Nephron progenitor cell (in vitro differentiated cells): ENCODE results near the gene DAZAP1.

ENCODE experiments used
- DNase-seq: peaks from one replicate; pipeline ENCODE4 v3.0.0; 2021
- H3K27ac Mint-ChIP-seq: 2 replicates; pipeline ENCODE4 v1.8.0; 2021; ENCODE audit warnings: mild to moderate bottlenecking, moderate library complexity, mixed read lengths
- H3K27me3 Mint-ChIP-seq: 2 replicates; pipeline ENCODE4 v1.8.0; 2021; ENCODE audit warnings: mild to moderate bottlenecking, low read depth, mixed read lengths; ENCODE audit not compliant: poor library complexity
- H3K36me3 Mint-ChIP-seq: 2 replicates; pipeline ENCODE4 v1.8.0; 2021; ENCODE audit warnings: low read depth, mixed read lengths
- H3K4me1 Mint-ChIP-seq: 2 replicates; pipeline ENCODE4 v1.8.0; 2021; ENCODE audit warnings: mixed read lengths
- H3K4me3 Mint-ChIP-seq: 2 replicates; pipeline ENCODE4 v1.8.0; 2021; ENCODE audit warnings: mild to moderate bottlenecking, moderate library complexity, mixed read lengths
- H3K9me3 Mint-ChIP-seq: 2 replicates; pipeline ENCODE4 v1.8.0; 2021; ENCODE audit warnings: mild to moderate bottlenecking, moderate library complexity, mixed read lengths
- CTCF ChIP-seq: fragments of 200-600 bp; sonication (generic); IDR thresholded peaks from 2 replicates; pipeline ENCODE4 v1.5.0; 2021; ENCODE audit warnings: antibody characterized with exemption

DAZAP1 gene

DNA sequence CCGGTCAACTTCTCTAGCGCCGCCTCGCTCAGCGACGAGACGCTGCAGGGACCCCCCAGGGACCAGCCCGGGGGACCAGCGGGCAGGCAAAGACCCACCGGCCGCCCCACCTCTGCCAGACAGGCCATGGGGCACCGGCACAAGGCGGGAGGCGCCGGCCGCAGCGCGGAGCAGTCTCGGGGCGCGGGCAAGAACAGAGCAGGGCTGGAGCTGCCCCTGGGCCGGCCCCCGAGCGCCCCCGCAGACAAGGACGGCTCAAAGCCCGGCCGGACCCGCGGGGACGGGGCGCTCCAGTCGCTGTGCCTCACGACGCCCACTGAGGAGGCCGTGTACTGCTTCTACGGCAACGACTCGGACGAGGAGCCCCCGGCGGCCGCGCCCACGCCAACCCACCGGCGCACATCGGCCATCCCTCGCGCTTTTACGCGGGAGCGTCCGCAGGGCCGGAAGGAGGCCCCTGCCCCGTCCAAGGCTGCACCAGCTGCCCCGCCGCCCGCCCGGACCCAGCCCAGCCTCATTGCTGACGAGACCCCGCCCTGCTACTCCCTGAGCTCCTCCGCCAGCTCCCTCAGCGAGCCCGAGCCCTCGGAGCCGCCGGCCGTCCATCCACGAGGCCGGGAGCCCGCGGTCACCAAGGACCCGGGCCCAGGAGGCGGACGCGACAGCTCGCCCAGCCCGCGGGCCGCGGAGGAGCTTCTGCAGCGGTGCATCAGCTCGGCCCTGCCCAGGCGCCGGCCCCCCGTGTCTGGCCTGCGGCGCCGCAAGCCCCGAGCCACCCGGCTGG, 60.3 kb downstream of the DAZAP1 start:
- DNase-seq, result peak; percentile 43
- no peaks in the 10 kb centered on the region for H3K36me3 Mint-ChIP-seq
- no peak overlapping the region for H3K4me3 Mint-ChIP-seq
- H3K27ac Mint-ChIP-seq, result no peak overlapping the region
- peaks cover 90% of the 10 kb centered on the region for H3K27me3 Mint-ChIP-seq
- no peaks in the 10 kb centered on the region for H3K9me3 Mint-ChIP-seq
- H3K4me1 Mint-ChIP-seq, result peaks cover 7% of the 10 kb centered on the region
- no peak for TF ChIP-seq CTCF

DNA sequence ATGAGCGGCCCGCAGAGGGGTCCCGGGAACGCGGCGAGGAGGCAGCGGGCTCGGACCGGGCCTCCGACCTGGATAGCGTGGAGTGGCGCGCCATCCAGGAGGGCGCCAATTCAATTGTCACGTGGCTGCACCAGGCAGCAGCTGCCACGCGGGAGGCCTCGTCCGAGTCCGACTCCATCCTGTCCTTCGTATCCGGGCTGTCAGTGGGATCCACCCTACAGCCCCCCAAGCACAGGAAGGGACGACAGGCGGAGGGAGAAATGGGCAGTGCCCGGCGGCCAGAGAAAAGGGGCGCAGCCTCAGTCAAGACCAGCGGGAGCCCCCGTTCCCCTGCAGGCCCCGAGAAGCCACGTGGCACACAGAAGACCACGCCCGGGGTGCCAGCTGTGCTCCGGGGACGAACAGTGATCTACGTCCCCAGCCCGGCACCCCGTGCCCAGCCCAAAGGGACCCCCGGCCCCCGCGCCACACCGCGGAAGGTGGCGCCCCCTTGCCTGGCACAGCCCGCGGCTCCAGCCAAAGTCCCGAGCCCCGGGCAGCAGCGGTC, 61.0 kb downstream of the DAZAP1 start:
- Mint-ChIP-seq H3K27me3 (peaks cover 90% of the 10 kb centered on the region), H3K4me1 (peaks cover 7% of the 10 kb centered on the region), H3K27ac (no peak overlapping the region), H3K4me3 (no peak overlapping the region), H3K9me3 (no peaks in the 10 kb centered on the region), H3K36me3 (no peaks in the 10 kb centered on the region)
- DNase-seq, result no peak
- TF ChIP-seq CTCF, result no peak

DNA sequence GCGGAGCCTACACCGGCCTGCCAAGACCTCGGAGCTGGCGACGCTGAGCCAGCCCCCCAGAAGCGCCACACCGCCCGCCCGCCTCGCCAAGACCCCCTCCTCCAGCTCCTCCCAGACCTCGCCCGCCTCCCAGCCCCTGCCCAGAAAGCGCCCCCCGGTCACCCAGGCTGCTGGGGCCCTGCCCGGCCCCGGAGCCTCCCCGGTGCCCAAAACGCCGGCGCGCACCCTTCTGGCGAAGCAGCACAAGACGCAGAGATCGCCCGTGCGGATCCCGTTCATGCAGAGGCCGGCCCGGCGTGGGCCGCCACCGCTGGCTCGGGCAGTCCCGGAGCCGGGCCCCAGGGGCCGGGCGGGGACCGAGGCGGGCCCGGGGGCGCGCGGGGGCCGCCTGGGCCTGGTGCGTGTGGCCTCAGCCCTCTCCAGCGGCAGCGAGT, 61.5 kb downstream of the DAZAP1 start:
- H3K36me3 Mint-ChIP-seq, result no peaks in the 10 kb centered on the region
- no peak overlapping the region for H3K27ac Mint-ChIP-seq
- H3K27me3 Mint-ChIP-seq, result peaks cover 88% of the 10 kb centered on the region
- no peak for TF ChIP-seq CTCF
- peak; percentile 53 for DNase-seq
- peaks cover 7% of the 10 kb centered on the region for H3K4me1 Mint-ChIP-seq
- H3K9me3 Mint-ChIP-seq, result no peaks in the 10 kb centered on the region
- H3K4me3 Mint-ChIP-seq, result no peak overlapping the region

DNA sequence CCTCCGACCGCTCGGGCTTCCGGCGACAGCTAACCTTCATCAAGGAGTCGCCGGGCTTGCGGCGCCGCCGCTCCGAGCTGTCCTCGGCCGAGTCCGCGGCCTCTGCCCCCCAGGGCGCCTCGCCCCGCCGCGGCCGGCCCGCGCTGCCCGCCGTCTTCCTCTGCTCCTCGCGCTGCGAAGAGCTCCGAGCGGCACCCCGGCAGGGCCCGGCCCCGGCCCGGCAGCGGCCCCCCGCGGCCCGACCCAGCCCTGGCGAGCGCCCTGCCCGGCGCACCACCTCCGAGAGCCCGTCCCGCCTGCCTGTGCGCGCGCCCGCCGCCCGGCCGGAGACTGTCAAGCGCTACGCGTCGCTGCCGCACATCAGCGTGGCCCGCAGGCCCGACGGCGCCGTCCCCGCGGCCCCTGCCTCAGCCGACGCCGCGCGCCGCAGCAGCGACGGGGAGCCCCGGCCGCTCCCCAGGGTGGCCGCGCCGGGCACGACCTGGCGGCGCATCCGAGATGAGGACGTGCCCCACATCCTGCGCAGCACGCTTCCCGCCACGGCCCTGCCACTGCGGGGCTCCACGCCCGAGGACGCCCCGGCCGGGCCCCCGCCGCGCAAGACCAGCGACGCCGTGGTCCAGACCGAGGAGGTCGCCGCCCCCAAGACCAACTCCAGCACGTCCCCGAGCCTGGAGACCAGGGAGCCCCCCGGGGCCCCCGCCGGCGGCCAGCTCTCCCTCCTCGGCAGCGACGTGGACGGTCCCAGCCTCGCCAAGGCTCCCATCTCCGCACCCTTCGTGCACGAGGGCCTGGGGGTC, 62.1 kb downstream of the DAZAP1 start:
- no peaks in the 10 kb centered on the region for H3K36me3 Mint-ChIP-seq
- H3K4me3 Mint-ChIP-seq, result no peak overlapping the region
- H3K27me3 Mint-ChIP-seq, result peaks cover 88% of the 10 kb centered on the region
- H3K27ac Mint-ChIP-seq, result no peak overlapping the region
- DNase-seq, result peak; percentile 58
- TF ChIP-seq CTCF, result no peak
- H3K4me1 Mint-ChIP-seq, result peaks cover 7% of the 10 kb centered on the region
- no peaks in the 10 kb centered on the region for H3K9me3 Mint-ChIP-seq

DNA sequence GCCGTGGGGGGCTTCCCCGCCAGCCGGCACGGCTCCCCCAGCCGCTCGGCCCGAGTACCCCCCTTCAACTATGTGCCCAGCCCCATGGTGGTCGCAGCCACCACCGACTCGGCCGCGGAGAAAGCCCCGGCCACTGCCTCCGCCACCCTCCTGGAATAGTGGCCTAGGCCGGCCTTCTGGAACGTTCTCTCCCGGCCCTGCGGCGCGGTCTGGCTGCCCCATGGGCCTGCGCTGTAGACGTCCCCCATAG, 62.6 kb downstream of the DAZAP1 start:
- no peak overlapping the region for H3K27ac Mint-ChIP-seq
- H3K36me3 Mint-ChIP-seq, result no peaks in the 10 kb centered on the region
- H3K4me3 Mint-ChIP-seq, result peak overlapping the region; percentile 60
- H3K4me1 Mint-ChIP-seq, result peaks cover 7% of the 10 kb centered on the region
- DNase-seq, result no peak
- no peak for TF ChIP-seq CTCF
- H3K27me3 Mint-ChIP-seq, result peaks cover 82% of the 10 kb centered on the region
- H3K9me3 Mint-ChIP-seq, result no peaks in the 10 kb centered on the region
